Peyer's patch (tissue), 4 donors: ENCODE results near the gene PGAM5.

Source experiments
- POLR2A ChIP-seq, 2 donors: fragments of 450-650 bp; IDR thresholded peaks; one replicate each; pipeline ENCODE4 v1.5.1; 2017; ENCODE audit warnings: antibody characterized with exemption in 2 of 2, mild to moderate bottlenecking in 2 of 2, moderate library complexity in 2 of 2
- TF ChIP-seq, protein P1 (sequence below), 6 experiments: fragments of 450-650 bp in 4 of 6; fragments of 200-600 bp in 2 of 6; sonication (generic) in 1 of 6; IDR thresholded peaks; one replicate each; pipeline ENCODE4 v1.5.1; 2017 to 2019; ENCODE audit warnings: antibody characterized with exemption in 6 of 6, mild to moderate bottlenecking in 3 of 6, moderate library complexity in 1 of 6

- TF ChIP-seq, protein P1, sequence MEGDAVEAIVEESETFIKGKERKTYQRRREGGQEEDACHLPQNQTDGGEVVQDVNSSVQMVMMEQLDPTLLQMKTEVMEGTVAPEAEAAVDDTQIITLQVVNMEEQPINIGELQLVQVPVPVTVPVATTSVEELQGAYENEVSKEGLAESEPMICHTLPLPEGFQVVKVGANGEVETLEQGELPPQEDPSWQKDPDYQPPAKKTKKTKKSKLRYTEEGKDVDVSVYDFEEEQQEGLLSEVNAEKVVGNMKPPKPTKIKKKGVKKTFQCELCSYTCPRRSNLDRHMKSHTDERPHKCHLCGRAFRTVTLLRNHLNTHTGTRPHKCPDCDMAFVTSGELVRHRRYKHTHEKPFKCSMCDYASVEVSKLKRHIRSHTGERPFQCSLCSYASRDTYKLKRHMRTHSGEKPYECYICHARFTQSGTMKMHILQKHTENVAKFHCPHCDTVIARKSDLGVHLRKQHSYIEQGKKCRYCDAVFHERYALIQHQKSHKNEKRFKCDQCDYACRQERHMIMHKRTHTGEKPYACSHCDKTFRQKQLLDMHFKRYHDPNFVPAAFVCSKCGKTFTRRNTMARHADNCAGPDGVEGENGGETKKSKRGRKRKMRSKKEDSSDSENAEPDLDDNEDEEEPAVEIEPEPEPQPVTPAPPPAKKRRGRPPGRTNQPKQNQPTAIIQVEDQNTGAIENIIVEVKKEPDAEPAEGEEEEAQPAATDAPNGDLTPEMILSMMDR (IDR thresholded peaks at IDR 0.05): no peak
- TF ChIP-seq POLR2A (IDR thresholded peaks at IDR 0.05): no peak
Measured at GRCh38 chr12:132669166-132669879, 41.3 kb upstream of the PGAM5 start.
